ENCODE data around the gene FGF19. TPM values are rescaled to one million over a fixed set of nuclear protein-coding genes. Genes with fewer than 3 reads are reported as not detected.

The FGF19 gene
- polyA plus RNA-seq (2013, experiment 1 of 2), result 0.20 TPM
- polyA plus RNA-seq (2013, experiment 2 of 2), result 0.15 TPM

GRCh38 chr11:69703768-69704507 lies at the start of gene FGF19:
Gene FGF19 (minus strand): TSS chr11:69704022. CDS start chr11:69703876, 146 bp downstream.
- Histone ChIP-seq H3K9ac (ENCODE audit: low read depth, low read length, poor library complexity) (peak within 1 kb of the TSS; percentile 40), H3K18ac (ENCODE audit: low read length) (peak within 1 kb of the TSS; percentile 94), H2BK120ac (ENCODE audit: low read depth, low read length) (no peak within 1 kb of the TSS), H3K14ac (ENCODE audit: low read length) (peak within 1 kb of the TSS; percentile 75), H3K27me3 (ENCODE audit: control insufficient read depth in 3 of 3, insufficient read depth in 3 of 3, low read depth in 1 of 3, low read length in 3 of 3) (peaks cover 12 to 73% (median 48%) of the 10 kb centered on the region in 3 experiments), H3K79me1 (ENCODE audit: low read depth, low read length) (no peaks in the 10 kb centered on the region), H3K4me1 (ENCODE audit: control insufficient read depth in 2 of 2, insufficient read depth in 1 of 2, low read depth in 1 of 2, low read length in 2 of 2) (peaks cover 27 to 29% of the 10 kb centered on the region in 2 donors), H3K4me3 (ENCODE audit: low read length in 2 of 2) (peak within 1 kb of the TSS; percentile 4 to 62), H2BK5ac (ENCODE audit: low read length) (peak within 1 kb of the TSS; percentile 90), H2BK15ac (ENCODE audit: low read length) (peak within 1 kb of the TSS; percentile 84), H2BK12ac (ENCODE audit: low read length) (peak within 1 kb of the TSS; percentile 70), H3K9me3 (replicated peaks in 1 of 2; ENCODE audit: control insufficient read depth in 2 of 2, insufficient read depth in 1 of 2, low read depth in 1 of 2, low read length in 2 of 2) (no peaks in the 10 kb centered on the region), H3K23ac (ENCODE audit: low read depth, low read length, poor library complexity) (peak within 1 kb of the TSS; percentile 70), H3K36me3 (replicated peaks in 1 of 2; ENCODE audit: control insufficient read depth in 2 of 2, insufficient read depth in 2 of 2, low read length in 2 of 2) (no peaks in the 10 kb centered on the region), H3K4me2 (ENCODE audit: insufficient read depth, low read length, poor library complexity, severe bottlenecking) (peak within 1 kb of the TSS; percentile 77), H3K27ac (replicated peaks; ENCODE audit: low read length) (no peak within 1 kb of the TSS), H2AFZ (ENCODE audit: low read length) (peak within 1 kb of the TSS; percentile 59), H4K8ac (ENCODE audit: low read depth, low read length) (no peak within 1 kb of the TSS), H2AK5ac (ENCODE audit: low read depth, low read length) (peak within 1 kb of the TSS; percentile 97), H4K91ac (ENCODE audit: low read depth, low read length, poor library complexity) (no peak within 1 kb of the TSS), H3K4ac (ENCODE audit: low read length) (peak within 1 kb of the TSS; percentile 71)
- no CpG with 5 or more reads among the region's 67 CpGs for WGBS, 2 donors (ENCODE audit: extremely low coverage in 2 of 2, insufficient read length in 2 of 2, insufficient replicate concordance in 1 of 2)
- DNase-seq (ENCODE audit: low spot score), result no peak

GRCh38 chr11:69752890-69753289 lies 49.1 kb upstream of the FGF19 start:
- no CpG with 5 or more reads among the region's 4 CpGs for WGBS, 2 donors (ENCODE audit: extremely low coverage in 2 of 2, insufficient read length in 2 of 2, insufficient replicate concordance in 1 of 2)

GRCh38 chr11:69750875-69751597 lies 47.2 kb upstream of the FGF19 start:
- H3K4ac ChIP-seq (ENCODE audit: low read length), result no peak overlapping the region
- H3K14ac ChIP-seq (ENCODE audit: low read length), result no peak overlapping the region
- no peak for DNase-seq (ENCODE audit: low spot score)
- no peaks in the 10 kb centered on the region for H3K36me3 ChIP-seq (replicated peaks in 1 of 2; ENCODE audit: control insufficient read depth in 2 of 2, insufficient read depth in 2 of 2, low read length in 2 of 2)
- no peak overlapping the region for H2AFZ ChIP-seq (ENCODE audit: low read length)
- no peak overlapping the region for H3K27ac ChIP-seq (replicated peaks; ENCODE audit: low read length)
- no peaks in the 10 kb centered on the region for H3K79me1 ChIP-seq (ENCODE audit: low read depth, low read length)
- WGBS, 2 donors (ENCODE audit: extremely low coverage in 2 of 2, insufficient read length in 2 of 2, insufficient replicate concordance in 1 of 2), result no CpG with 5 or more reads among the region's 11 CpGs
- H3K27me3 ChIP-seq (ENCODE audit: control insufficient read depth in 3 of 3, insufficient read depth in 3 of 3, low read depth in 1 of 3, low read length in 3 of 3), result peaks cover 0 to 3% (median 0%) of the 10 kb centered on the region in 3 experiments
- H3K18ac ChIP-seq (ENCODE audit: low read length), result peak overlapping the region; percentile 48
- H2BK15ac ChIP-seq (ENCODE audit: low read length), result no peak overlapping the region
- no peak overlapping the region for H3K9ac ChIP-seq (ENCODE audit: low read depth, low read length, poor library complexity)
- peak overlapping the region; percentile 32 for H2AK5ac ChIP-seq (ENCODE audit: low read depth, low read length)
- no peak overlapping the region for H2BK12ac ChIP-seq (ENCODE audit: low read length)
- no peak overlapping the region for H4K91ac ChIP-seq (ENCODE audit: low read depth, low read length, poor library complexity)
- H3K4me3 ChIP-seq (ENCODE audit: low read length in 2 of 2), result no peak overlapping the region
- H3K23ac ChIP-seq (ENCODE audit: low read depth, low read length, poor library complexity), result peak overlapping the region; percentile 22
- H2BK120ac ChIP-seq (ENCODE audit: low read depth, low read length), result no peak overlapping the region
- H3K4me1 ChIP-seq (ENCODE audit: control insufficient read depth in 2 of 2, insufficient read depth in 1 of 2, low read depth in 1 of 2, low read length in 2 of 2), result peaks cover 0 to 12% of the 10 kb centered on the region in 2 donors
- no peak overlapping the region for H4K8ac ChIP-seq (ENCODE audit: low read depth, low read length)
- H3K9me3 ChIP-seq (replicated peaks in 1 of 2; ENCODE audit: control insufficient read depth in 2 of 2, insufficient read depth in 1 of 2, low read depth in 1 of 2, low read length in 2 of 2), result peaks cover 0 to 2% of the 10 kb centered on the region in 2 donors
- H3K4me2 ChIP-seq (ENCODE audit: insufficient read depth, low read length, poor library complexity, severe bottlenecking), result no peak overlapping the region
- peak overlapping the region; percentile 49 for H2BK5ac ChIP-seq (ENCODE audit: low read length)

More at GRCh38 chr11:69752890-69753289, 49.1 kb upstream of the FGF19 start:
- no peaks in the 10 kb centered on the region for H3K4me1 ChIP-seq (ENCODE audit: control insufficient read depth in 2 of 2, insufficient read depth in 1 of 2, low read depth in 1 of 2, low read length in 2 of 2)
- no peaks in the 10 kb centered on the region for H3K79me1 ChIP-seq (ENCODE audit: low read depth, low read length)
- H3K9me3 ChIP-seq (replicated peaks in 1 of 2; ENCODE audit: control insufficient read depth in 2 of 2, insufficient read depth in 1 of 2, low read depth in 1 of 2, low read length in 2 of 2), result peaks cover 0 to 2% of the 10 kb centered on the region in 2 donors
- no peak overlapping the region for H3K4me2 ChIP-seq (ENCODE audit: insufficient read depth, low read length, poor library complexity, severe bottlenecking)
- no peak overlapping the region for H4K8ac ChIP-seq (ENCODE audit: low read depth, low read length)
- H2AK5ac ChIP-seq (ENCODE audit: low read depth, low read length), result peak overlapping the region; percentile 82
- no peaks in the 10 kb centered on the region for H3K27me3 ChIP-seq (ENCODE audit: control insufficient read depth in 3 of 3, insufficient read depth in 3 of 3, low read depth in 1 of 3, low read length in 3 of 3)
- no peak overlapping the region for H3K4me3 ChIP-seq (ENCODE audit: low read length in 2 of 2)
- no peak overlapping the region for H2BK120ac ChIP-seq (ENCODE audit: low read depth, low read length)
- no peak for DNase-seq (ENCODE audit: low spot score)
- no peak overlapping the region for H3K4ac ChIP-seq (ENCODE audit: low read length)
- no peak overlapping the region for H4K91ac ChIP-seq (ENCODE audit: low read depth, low read length, poor library complexity)
- H3K18ac ChIP-seq (ENCODE audit: low read length), result no peak overlapping the region
- H2BK5ac ChIP-seq (ENCODE audit: low read length), result no peak overlapping the region
- peak overlapping the region; percentile 54 for H2BK15ac ChIP-seq (ENCODE audit: low read length)
- no peaks in the 10 kb centered on the region for H3K36me3 ChIP-seq (replicated peaks in 1 of 2; ENCODE audit: control insufficient read depth in 2 of 2, insufficient read depth in 2 of 2, low read length in 2 of 2)
- peak overlapping the region; percentile 53 for H3K23ac ChIP-seq (ENCODE audit: low read depth, low read length, poor library complexity)
- no peak overlapping the region for H2AFZ ChIP-seq (ENCODE audit: low read length)
- no peak overlapping the region for H2BK12ac ChIP-seq (ENCODE audit: low read length)
- no peak overlapping the region for H3K27ac ChIP-seq (replicated peaks; ENCODE audit: low read length)
- no peak overlapping the region for H3K14ac ChIP-seq (ENCODE audit: low read length)
- H3K9ac ChIP-seq (ENCODE audit: low read depth, low read length, poor library complexity), result no peak overlapping the region

Measured in neuronal stem cell (in vitro differentiated cells).